Activated naive CD4-positive, alpha-beta T cell treated with anti-CD3 and anti-CD28 coated beads, Interleukin-2, amount 50 U/mL, for 24 hours (primary cell): Measurements from ENCODE around the gene CARD9.
"Not testable (repeated sequence)": the region's sequence is repeated elsewhere in the genome, so short reads cannot be mapped to it uniquely, and the experiment has no call there.

ENCODE experiments used
- H3K27ac Mint-ChIP-seq: one replicate; pipeline ENCODE4 v1.8.0; 2021; ENCODE audit warnings: mild to moderate bottlenecking, mixed read lengths
- H3K27me3 Mint-ChIP-seq: one replicate; pipeline ENCODE4 v1.8.0; 2021; ENCODE audit warnings: mixed read lengths
- H3K36me3 Mint-ChIP-seq: one replicate; pipeline ENCODE4 v1.8.0; 2021; ENCODE audit warnings: mixed read lengths
- H3K4me1 Mint-ChIP-seq: one replicate; pipeline ENCODE4 v1.8.0; 2021; ENCODE audit warnings: mixed read lengths
- H3K4me3 Mint-ChIP-seq: one replicate; pipeline ENCODE4 v1.8.0; 2021; ENCODE audit warnings: mild to moderate bottlenecking, mixed read lengths
- H3K9me3 Mint-ChIP-seq: one replicate; pipeline ENCODE4 v1.8.0; 2021; ENCODE audit warnings: mixed read lengths

The CARD9 gene

DNA sequence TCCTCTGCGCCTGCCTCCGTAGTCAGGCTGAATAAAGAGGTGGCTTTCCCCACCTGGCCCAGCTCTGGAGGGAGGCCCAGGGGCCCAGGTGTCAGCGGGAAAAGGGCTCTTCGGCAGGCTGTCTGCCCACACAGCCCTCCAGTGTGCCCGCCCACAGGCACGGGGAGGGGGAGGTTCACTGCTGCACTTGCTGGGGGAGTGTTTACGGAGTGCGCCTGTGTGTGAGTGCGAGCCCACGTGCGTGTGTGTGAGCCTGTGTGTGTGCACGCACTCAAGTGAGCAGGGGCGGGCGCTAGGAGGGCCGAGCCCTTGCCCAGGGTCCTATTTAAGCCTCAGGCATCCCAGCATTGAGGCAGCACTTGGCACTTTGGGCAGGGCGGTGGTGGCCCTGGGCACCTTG lies 20.8 kb downstream of the CARD9 start:
- Mint-ChIP-seq H3K27ac (no peak overlapping the region), H3K4me3 (no peak overlapping the region), H3K36me3 (no peaks in the 10 kb centered on the region), H3K4me1 (no peaks in the 10 kb centered on the region), H3K27me3 (no peaks in the 10 kb centered on the region), H3K9me3 (no peaks in the 10 kb centered on the region)

DNA sequence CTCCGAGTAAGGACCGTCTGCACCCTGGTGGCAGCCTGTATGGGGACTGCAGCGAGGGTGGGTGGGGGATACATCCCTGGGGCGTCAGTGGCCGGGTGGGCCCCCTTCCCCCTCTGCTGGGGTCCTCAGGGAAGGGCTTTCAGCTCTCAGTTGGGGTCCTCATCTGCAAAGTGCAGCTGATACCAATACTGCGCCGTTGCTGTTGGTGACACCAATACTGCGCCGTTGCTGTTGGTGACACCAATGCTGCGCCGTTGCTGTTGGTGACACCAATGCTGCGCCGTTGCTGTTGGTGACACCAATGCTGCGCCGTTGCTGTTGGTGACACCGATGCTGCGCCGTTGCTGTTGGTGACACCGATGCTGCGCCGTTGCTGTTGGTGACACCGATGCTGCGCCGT lies 21.6 kb downstream of the CARD9 start:
- not testable (repeated sequence) for H3K27me3 Mint-ChIP-seq, H3K27ac Mint-ChIP-seq, H3K4me3 Mint-ChIP-seq, H3K4me1 Mint-ChIP-seq, H3K9me3 Mint-ChIP-seq, H3K36me3 Mint-ChIP-seq

DNA sequence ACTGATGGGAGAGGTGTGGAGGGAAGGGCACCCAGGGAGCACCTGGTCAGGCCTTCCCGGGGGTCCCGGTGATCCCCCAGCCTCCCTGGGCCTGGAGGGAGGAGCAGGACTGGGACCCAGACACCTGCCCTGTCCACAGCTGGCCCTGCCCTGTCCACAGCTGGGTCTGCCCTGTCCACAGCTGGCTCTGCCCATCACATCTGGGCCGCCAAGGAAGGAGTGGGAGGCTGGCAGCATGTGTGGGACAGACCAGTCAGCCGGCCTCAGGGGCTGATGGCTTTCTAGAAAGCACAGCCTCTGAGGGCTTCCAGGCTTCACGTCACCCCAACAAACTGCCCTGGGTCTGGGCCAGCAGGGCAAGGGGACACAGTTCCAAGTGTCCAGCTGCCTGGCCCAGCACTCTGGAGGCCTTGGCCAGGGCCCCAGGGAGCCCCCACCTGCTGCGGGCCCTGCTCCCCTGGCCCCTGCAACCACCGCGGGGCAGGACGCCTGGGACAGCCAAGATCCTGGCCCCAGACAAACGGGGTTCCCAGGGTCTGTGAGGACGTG lies 22.1 kb downstream of the CARD9 start:
- H3K27ac Mint-ChIP-seq, result no peak overlapping the region
- no peaks in the 10 kb centered on the region for H3K36me3 Mint-ChIP-seq
- no peaks in the 10 kb centered on the region for H3K4me1 Mint-ChIP-seq
- no peaks in the 10 kb centered on the region for H3K9me3 Mint-ChIP-seq
- no peaks in the 10 kb centered on the region for H3K27me3 Mint-ChIP-seq
- no peak overlapping the region for H3K4me3 Mint-ChIP-seq

DNA sequence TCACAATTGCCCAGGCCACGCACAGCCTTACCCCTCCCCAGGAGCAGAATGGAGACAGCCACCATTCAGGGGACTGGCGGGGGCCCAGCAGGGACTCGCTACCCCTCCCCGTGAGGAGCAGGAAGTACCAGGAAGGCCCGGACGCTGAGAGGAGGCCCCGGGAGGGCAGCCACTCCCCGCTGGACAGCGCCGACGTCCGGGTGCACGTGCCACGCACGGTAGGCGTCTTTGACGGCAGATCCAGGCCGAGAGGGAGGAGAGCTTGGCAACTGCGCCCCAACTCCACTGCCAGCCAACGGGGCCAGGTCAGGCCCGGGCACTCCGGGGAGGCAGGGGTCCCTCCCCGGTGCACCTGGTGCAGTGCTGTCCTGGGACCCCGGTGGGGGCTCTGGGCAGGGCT lies 23.9 kb downstream of the CARD9 start:
- Mint-ChIP-seq H3K27ac (no peak overlapping the region), H3K36me3 (no peaks in the 10 kb centered on the region), H3K27me3 (no peaks in the 10 kb centered on the region), H3K9me3 (no peaks in the 10 kb centered on the region), H3K4me3 (no peak overlapping the region), H3K4me1 (no peaks in the 10 kb centered on the region)

DNA sequence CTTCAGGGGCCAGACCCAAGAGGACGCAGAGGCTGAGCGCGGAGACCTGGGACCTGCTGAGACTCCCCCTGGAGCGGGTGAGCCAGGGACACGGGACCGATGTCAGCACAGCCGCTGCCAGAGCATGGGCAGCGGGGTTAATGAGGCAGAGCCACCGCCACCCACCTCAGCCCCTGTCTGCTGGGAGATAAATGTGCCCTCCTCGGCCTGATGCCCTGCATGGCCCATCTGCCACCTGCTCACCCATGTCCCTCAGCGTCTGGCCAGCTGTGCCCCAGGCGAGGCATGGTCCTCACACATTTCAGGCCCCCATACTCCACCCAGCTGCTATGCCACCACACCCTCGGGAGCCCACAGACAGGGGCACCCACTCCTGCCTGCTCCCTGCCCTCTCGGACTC lies 24.8 kb downstream of the CARD9 start:
- Mint-ChIP-seq H3K9me3 (no peaks in the 10 kb centered on the region), H3K27me3 (no peaks in the 10 kb centered on the region), H3K4me3 (no peak overlapping the region), H3K36me3 (no peaks in the 10 kb centered on the region), H3K27ac (no peak overlapping the region), H3K4me1 (no peaks in the 10 kb centered on the region)

DNA sequence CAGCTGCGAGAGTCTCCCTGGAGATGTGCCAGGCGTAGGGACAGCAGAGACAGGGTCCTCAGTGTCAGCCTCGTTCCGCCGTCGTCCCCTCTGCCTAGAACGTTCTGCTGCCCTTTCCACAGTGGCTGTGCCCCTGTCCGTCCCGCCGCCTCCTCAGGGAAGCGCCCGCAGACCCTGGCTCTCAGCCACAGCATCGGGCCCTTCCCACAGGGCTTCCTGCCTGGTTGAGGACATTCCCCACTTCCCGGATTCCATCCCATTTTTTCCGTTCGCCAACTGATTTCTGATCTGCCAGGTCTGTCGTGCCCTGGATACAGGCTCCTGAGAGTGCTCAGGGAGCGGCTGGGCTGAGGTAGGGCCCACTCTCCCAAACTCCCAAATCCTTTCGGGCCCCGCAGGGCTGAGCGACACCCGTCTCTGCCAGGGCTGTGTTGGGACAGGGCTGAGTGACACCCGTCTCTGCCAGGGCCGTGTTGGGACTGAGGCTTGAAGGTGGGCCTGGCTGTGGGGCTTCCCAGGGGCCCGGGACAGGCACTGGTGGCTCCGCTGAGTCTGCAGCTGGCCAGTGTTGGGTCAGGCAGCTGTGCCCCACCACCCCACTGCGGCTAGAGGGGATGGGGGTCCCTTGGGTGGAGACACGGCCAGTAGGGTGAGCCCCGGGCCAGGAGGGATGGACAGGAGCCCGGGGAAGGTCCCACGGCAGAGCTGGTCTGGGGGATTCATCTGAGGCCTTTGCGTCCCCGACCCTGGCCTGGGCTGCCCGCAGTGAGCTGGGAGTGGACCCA lies 25.8 kb downstream of the CARD9 start:
- Mint-ChIP-seq H3K9me3 (no peaks in the 10 kb centered on the region), H3K36me3 (no peaks in the 10 kb centered on the region), H3K27ac (no peak overlapping the region), H3K4me3 (no peak overlapping the region), H3K27me3 (no peaks in the 10 kb centered on the region), H3K4me1 (no peaks in the 10 kb centered on the region)

DNA sequence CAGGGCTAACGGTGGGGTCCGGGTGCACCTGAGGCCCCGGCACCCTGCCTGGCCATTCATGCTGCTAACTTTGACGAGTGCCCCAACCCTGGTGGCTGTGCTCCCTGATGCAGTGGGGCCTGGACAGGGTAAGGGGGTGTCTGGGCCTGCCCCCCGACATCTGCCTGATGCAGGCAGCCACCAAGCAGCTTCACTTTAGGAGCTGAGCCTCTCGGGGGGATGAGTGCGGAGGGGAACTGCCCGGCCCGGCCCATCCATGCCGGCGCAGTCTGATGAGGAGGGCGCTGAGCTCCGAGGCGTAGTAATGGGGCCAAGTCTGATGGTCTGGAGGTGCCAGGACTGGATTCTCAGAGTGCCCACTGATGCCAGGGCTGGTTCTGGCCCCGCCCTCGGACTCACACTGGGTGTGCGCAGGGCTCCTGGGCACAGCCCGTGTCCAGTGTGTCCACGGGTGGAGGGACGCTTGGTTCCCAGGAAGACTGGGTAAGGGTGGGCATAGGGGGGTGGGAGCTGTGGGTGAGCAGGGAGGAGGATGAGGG lies 26.5 kb downstream of the CARD9 start:
- no peak overlapping the region for H3K4me3 Mint-ChIP-seq
- no peaks in the 10 kb centered on the region for H3K9me3 Mint-ChIP-seq
- H3K27me3 Mint-ChIP-seq, result no peaks in the 10 kb centered on the region
- no peaks in the 10 kb centered on the region for H3K4me1 Mint-ChIP-seq
- H3K27ac Mint-ChIP-seq, result no peak overlapping the region
- H3K36me3 Mint-ChIP-seq, result no peaks in the 10 kb centered on the region

DNA sequence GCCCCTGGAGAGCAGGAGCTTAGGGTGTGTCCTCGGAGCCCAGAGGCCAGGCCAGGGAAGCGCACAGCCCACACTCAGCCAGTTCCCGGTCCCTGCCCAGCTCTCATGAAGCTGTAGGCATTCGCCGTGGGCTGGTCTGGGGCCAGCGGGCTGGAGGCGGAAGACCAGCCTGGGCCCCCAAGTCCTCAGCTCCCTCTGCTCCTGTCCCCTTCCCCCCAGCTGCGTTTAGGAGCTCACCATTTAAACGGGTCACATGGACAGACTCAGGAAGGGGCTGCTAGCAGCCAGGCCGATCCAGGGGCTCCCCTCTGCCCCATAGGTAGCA lies 27.4 kb downstream of the CARD9 start:
- no peaks in the 10 kb centered on the region for H3K27me3 Mint-ChIP-seq
- H3K9me3 Mint-ChIP-seq, result no peaks in the 10 kb centered on the region
- no peak overlapping the region for H3K27ac Mint-ChIP-seq
- H3K4me1 Mint-ChIP-seq, result no peaks in the 10 kb centered on the region
- no peak overlapping the region for H3K4me3 Mint-ChIP-seq
- H3K36me3 Mint-ChIP-seq, result no peaks in the 10 kb centered on the region

DNA sequence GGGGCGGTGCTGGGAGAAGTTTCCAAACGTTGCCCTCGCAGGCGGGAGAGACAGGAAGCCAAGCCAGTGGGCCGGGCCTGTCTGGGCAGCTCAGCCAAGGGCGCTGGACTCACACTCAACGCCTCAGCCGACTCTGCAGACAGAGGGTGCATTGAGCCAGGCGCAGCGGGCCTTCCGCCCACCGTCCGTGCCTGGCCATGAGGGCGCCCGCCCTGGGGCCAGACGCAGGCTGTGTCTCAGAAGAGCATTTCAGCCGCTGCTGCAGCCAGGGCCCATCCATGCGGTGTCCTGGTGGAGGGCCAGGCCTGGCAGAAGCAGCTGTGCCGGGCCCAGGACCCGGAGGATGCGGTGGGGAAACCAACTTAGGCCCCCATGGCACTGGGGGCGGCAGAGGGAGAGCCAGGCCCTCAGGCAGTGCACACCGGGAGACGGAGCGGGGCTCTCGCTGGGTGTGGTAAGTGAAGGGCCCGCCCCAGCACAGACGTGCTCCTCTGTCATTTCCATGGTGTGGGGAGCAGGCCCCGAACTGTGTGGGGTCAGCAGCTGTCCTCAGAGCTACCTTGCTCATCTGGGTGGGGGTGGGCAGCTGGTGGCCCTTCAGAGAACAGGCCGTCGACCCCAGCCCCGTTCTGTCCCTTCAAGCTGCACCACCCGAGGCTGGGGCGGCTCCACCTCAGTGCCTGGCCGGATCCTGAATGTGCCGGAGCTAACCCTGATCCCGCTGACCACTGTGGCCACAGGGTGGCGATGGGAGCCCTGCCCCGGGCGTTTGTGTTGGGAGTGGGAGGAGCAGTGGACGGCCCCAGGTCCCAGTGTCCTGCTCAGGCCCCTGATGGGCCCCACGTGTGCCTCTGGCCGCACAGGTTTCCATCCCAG lies 27.9 kb downstream of the CARD9 start:
- H3K4me1 Mint-ChIP-seq, result no peaks in the 10 kb centered on the region
- no peaks in the 10 kb centered on the region for H3K27me3 Mint-ChIP-seq
- H3K36me3 Mint-ChIP-seq, result no peaks in the 10 kb centered on the region
- H3K4me3 Mint-ChIP-seq, result no peak overlapping the region
- no peaks in the 10 kb centered on the region for H3K9me3 Mint-ChIP-seq
- no peak overlapping the region for H3K27ac Mint-ChIP-seq

DNA sequence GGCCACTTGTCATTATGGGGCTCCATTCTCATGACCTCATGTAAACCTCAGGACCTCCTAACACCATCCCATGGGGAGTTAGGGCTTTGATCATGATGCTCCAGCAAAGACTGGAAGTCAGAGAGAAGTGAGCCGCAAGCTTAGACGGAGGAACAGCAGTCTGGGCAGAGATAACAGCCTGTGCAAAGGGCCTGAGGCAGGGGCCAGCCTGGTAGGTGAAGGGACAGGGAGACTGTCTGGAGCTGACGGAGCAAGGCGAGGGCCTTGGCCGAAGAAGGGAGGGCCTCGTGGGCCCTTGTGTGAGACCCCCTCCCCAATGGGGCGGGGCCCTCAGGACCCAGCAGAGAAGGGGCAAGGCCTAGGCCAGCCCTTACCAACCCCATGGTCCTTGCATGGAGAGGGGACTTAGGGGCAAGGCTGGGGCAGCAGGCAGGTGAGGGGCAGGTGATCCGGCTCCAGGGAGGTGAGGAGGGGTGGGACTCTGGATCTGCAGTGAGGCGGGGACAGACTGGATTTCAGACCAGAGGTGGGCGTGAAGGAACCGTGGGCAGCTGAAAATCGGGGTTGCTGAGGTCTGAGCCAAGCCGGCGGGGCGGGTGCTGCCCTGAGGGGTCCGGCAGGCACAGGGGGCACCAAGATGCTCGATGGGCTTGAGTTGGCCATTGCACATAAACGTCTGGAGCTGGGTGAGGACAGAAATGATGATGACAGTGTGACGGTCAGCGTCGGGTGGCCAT lies 28.8 kb downstream of the CARD9 start:
- H3K27ac Mint-ChIP-seq, result no peak overlapping the region
- H3K27me3 Mint-ChIP-seq, result no peaks in the 10 kb centered on the region
- H3K9me3 Mint-ChIP-seq, result no peaks in the 10 kb centered on the region
- H3K36me3 Mint-ChIP-seq, result no peaks in the 10 kb centered on the region
- no peaks in the 10 kb centered on the region for H3K4me1 Mint-ChIP-seq
- no peak overlapping the region for H3K4me3 Mint-ChIP-seq

DNA sequence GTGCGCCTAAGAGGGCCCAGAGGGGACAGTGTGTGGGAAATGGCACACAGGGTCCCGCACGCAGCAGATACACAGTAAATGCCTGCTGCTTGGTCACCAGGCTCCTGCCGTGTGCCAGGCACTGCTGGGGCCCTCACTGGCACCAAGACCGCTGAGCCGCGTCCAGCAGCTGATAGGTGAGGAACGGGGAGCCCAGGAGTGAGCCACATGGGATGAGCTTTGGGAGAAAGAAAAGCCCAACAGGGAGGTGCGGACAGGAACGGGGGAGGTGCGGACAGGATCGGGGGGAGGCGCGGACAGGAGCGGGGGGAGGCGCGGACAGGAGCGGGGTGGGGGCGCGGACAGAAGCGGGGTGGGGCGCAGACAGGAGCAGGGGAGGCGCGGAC lies 29.6 kb downstream of the CARD9 start:
- no peaks in the 10 kb centered on the region for H3K4me1 Mint-ChIP-seq
- no peak overlapping the region for H3K4me3 Mint-ChIP-seq
- H3K27me3 Mint-ChIP-seq, result no peaks in the 10 kb centered on the region

DNA sequence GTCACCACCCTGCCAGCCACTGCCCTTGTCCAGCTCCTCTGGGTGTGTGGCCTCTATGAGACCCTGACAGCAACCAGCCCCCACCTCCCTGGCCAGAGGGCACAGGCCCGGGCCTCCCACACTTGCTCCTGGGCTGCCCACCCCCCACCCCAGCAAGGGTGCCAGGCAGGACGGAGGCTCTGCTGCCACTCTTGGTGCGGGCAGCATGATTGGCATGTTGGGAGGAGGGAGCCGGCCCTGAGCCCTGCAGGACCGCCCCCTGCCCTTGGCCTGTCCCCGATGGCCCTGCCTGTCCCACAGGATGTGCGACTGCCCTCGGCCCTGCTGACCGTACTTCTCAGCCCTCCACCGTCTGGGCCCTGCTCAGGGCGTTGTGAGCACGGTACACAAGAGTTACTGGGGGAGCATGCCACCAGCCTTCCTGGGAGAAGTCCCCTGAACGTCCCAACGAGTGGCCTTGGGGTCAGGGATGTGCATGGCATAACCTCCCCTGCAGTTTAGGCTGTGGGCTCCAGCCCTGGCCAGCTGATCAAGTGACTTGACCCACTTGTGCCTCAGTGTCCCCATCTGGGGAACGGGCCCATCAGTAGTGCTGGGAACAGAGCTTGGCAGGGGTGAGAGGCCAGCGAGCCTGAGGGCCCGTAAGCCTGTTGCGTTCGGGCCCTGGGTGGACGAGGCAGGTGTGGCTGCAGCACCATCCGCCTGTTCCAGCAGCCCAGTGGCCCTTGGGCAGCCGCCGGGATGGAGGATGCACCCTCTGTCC lies 30.2 kb downstream of the CARD9 start:
- Mint-ChIP-seq H3K27ac (no peak overlapping the region), H3K9me3 (no peaks in the 10 kb centered on the region), H3K4me3 (no peak overlapping the region), H3K4me1 (no peaks in the 10 kb centered on the region), H3K36me3 (no peaks in the 10 kb centered on the region), H3K27me3 (no peaks in the 10 kb centered on the region)

More for the DNA sequence above, 29.6 kb downstream of the CARD9 start:
- Mint-ChIP-seq H3K27ac (no peak overlapping the region), H3K9me3 (no peaks in the 10 kb centered on the region), H3K36me3 (no peaks in the 10 kb centered on the region)

DNA sequence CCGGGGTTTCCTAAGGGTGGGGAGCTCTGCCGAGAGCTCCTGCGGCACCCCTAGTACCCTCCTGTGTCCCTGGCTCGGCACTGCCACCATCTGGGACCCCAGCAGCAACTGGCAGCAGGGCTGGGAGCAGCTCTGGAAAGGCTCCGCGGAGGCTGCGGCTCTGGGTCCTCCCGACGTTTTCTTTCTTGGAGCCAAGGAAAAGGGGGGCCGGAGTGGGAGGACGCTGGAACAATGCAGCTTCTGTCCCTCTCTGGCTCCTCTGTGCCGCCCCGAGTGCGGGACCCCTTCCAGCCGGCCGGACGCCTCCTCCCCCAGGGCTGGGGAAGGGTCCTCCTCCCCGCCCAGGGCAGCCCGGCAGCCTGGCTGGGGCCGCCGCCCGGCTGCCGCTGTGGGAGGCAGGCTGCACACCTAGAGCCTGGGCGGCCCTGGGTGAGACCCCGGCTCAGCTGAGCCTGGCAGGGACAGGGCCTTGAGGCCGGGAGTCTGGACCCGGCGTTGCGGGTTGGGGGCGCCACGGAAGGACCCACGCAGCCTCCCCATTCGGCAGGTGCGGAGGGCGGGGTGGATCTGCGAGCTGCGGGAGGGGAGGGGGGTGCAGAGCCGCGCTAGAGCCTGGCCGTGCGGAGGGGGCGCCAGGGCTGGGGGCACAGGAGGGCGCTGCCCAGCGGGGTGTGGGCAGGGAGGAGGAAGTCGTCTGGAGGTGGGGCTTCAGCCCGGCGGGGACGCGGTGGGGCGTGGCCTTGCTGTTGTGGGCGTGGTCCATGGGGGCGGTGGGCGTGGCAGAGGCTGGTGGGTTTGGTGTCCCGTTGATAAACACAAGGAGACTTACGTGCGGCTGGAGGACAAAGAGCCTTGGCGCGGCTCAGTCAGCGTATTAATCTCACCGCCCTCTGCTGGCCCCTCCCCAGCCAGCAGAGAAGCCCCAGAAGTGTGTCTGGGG lies 31.0 kb downstream of the CARD9 start:
- no peaks in the 10 kb centered on the region for H3K4me1 Mint-ChIP-seq
- no peaks in the 10 kb centered on the region for H3K36me3 Mint-ChIP-seq
- H3K9me3 Mint-ChIP-seq, result no peaks in the 10 kb centered on the region
- H3K4me3 Mint-ChIP-seq, result no peak overlapping the region
- no peak overlapping the region for H3K27ac Mint-ChIP-seq
- no peaks in the 10 kb centered on the region for H3K27me3 Mint-ChIP-seq

DNA sequence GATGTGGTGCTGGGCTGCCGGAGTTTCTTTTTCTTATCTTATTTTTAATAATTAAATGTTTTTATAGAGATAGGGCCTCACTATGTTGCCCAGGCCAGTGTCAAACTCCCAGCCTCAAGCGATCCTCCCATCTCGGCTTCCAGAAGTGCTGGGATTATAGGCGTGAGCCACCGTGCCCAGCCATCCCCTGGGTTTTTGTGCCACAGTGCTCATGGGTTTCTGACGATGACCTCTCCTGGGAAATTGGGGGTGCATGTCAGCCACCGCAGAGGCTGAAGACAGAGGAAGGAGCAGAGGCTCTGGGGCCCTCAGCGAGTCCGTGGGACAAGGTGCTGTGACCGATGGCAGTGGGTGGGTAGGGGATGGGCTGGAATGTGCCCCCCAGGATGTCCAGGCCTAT lies 31.7 kb downstream of the CARD9 start:
- no peaks in the 10 kb centered on the region for H3K4me1 Mint-ChIP-seq
- no peak overlapping the region for H3K4me3 Mint-ChIP-seq
- H3K9me3 Mint-ChIP-seq, result no peaks in the 10 kb centered on the region
- no peaks in the 10 kb centered on the region for H3K27me3 Mint-ChIP-seq
- no peaks in the 10 kb centered on the region for H3K36me3 Mint-ChIP-seq
- H3K27ac Mint-ChIP-seq, result no peak overlapping the region
